A549 (cell line): ENCODE results near the gene NUP50. TPM values are rescaled to one million over a fixed set of nuclear protein-coding genes. Genes with fewer than 3 reads are reported as not detected.

Experiments used
- ATAC-seq, 2 experiments: fragments of 200-7000 bp in 1 of 2; fragments of >200 bp in 1 of 2; cut with Nextera tagmentation in 1 of 2; cut with Tn5 transposase in 1 of 2; 3 replicates each; pipeline versions ENCODE4 v1.8.0 to v1.9.1; 2018 to 2020; ENCODE audit warnings: mild to moderate bottlenecking in 1 of 2, moderate library complexity in 1 of 2
- CTCF ChIA-PET: fragments of 300-600 bp; sonication (Branson Sonifier 250); formaldehyde crosslinking; extraction: SDS; loops from one replicate; lab custom pipeline; 2021; ENCODE audit warnings: antibody characterized with exemption, inconsistent platforms; lab: Yijun Ruan, JAX
- POLR2A ChIA-PET: fragments of 350-600 bp; formaldehyde crosslinking; extraction: SDS; loops from one replicate; lab custom pipeline; 2021; ENCODE audit warnings: antibody characterized with exemption, inconsistent platforms; lab: Yijun Ruan, JAX
- DNase-seq, 2 experiments: peaks; one replicate each; pipeline versions ENCODE4 v3.0.0 to v3.0.0-alpha.2; 2011 to 2016; ENCODE audit warnings: low read depth in 1 of 2, low spot score in 1 of 2
- FAIRE-seq: peaks from 2 replicates; lab custom pipeline; 2011; peaks lifted over from hg19 to GRCh38; lab: Jason Lieb, UNC
- H3K27ac ChIP-seq, 2 experiments: fragments of >200 bp; sonication (Bioruptor Twin); formaldehyde crosslinking; 3 replicates each; pipeline ENCODE4 v1.5.1; 2016 to 2017
- H3K4me1 ChIP-seq: fragments of >200 bp; sonication (Bioruptor Twin); formaldehyde crosslinking; 3 replicates; pipeline ENCODE4 v1.6.1; 2016
- H3K4me2 ChIP-seq: fragments of >200 bp; sonication (Bioruptor Twin); formaldehyde crosslinking; 3 replicates; pipeline ENCODE4 v1.6.1; 2016
- H3K4me3 ChIP-seq: fragments of >200 bp; sonication (Bioruptor Twin); formaldehyde crosslinking; 3 replicates; pipeline ENCODE4 v1.5.1; 2016
- H3K9me3 ChIP-seq: fragments of >200 bp; sonication (Bioruptor Twin); formaldehyde crosslinking; 3 replicates; pipeline ENCODE4 v1.6.1; 2016
- CBX2 ChIP-seq: fragments of 200-600 bp; sonication (generic); IDR thresholded peaks from 2 replicates; pipeline ENCODE4 v1.6.1; 2016; ENCODE audit warnings: low read depth, mild to moderate bottlenecking, borderline replicate concordance
- CBX8 ChIP-seq: fragments of 200-600 bp; sonication (generic); IDR thresholded peaks from 2 replicates; pipeline ENCODE4 v1.6.1; 2016
- CEBPB ChIP-seq, 2 experiments: fragments of >200 bp in 1 of 2; sonication (Bioruptor Twin) in 1 of 2; formaldehyde crosslinking in 1 of 2; IDR thresholded peaks; 2 replicates each; pipeline ENCODE4 v1.6.1; 2012 to 2016
- CHD2 ChIP-seq: fragments of 150-350 bp; IDR thresholded peaks from 2 replicates; pipeline ENCODE4 v1.6.1; 2014; ENCODE audit warnings: low read length; ENCODE audit not compliant: partially characterized antibody
- CTCF ChIP-seq: fragments of >200 bp; sonication (Bioruptor Twin); formaldehyde crosslinking; IDR thresholded peaks from 3 replicates; pipeline ENCODE4 v1.5.1; 2016
- EHF ChIP-seq: fragments of 250-450 bp; sonication (Bioruptor Pico); IDR thresholded peaks from 2 replicates; pipeline ENCODE4 v1.5.0; 2020; ENCODE audit warnings: mild to moderate bottlenecking
- EP300 ChIP-seq, 2 experiments: fragments of >200 bp; sonication (Bioruptor Twin); formaldehyde crosslinking; IDR thresholded peaks; 2 replicates in 1 of 2; 3 replicates in 1 of 2; pipeline ENCODE4 v1.6.1; 2016 to 2017
- FOSL2 ChIP-seq, 2 experiments: fragments of 450-650 bp in 1 of 2; fragments of >200 bp in 1 of 2; sonication (Bioruptor Twin) in 1 of 2; formaldehyde crosslinking; IDR thresholded peaks; 2 replicates each; pipeline versions ENCODE4 v1.5.0 to v1.6.1; 2016 to 2020; ENCODE audit warnings: mild to moderate bottlenecking in 1 of 2, moderate library complexity in 1 of 2
- FOXS1 ChIP-seq: fragments of 250-450 bp; sonication (Bioruptor Pico); IDR thresholded peaks from 2 replicates; pipeline ENCODE4 v1.5.0; 2020; ENCODE audit warnings: mild to moderate bottlenecking, moderate library complexity
- HDAC2 ChIP-seq: fragments of 200-600 bp; sonication (generic); IDR thresholded peaks from 2 replicates; pipeline ENCODE4 v1.6.1; 2016
- HOXB13 ChIP-seq: fragments of 250-450 bp; sonication (Bioruptor Pico); IDR thresholded peaks from 2 replicates; pipeline ENCODE4 v1.5.0; 2020; ENCODE audit warnings: low read depth, mild to moderate bottlenecking, moderate library complexity
- HOXB5 ChIP-seq: fragments of 250-450 bp; sonication (Bioruptor Pico); IDR thresholded peaks from 2 replicates; pipeline ENCODE4 v1.5.0; 2020; ENCODE audit warnings: mild to moderate bottlenecking, moderate library complexity
- JUN ChIP-seq, 2 experiments: fragments of >200 bp; sonication (Bioruptor Twin); formaldehyde crosslinking; IDR thresholded peaks; 2 replicates in 1 of 2; 3 replicates in 1 of 2; pipeline ENCODE4 v1.6.1; 2016 to 2017
- KDM1A ChIP-seq: fragments of 200-600 bp; sonication (generic); IDR thresholded peaks from 2 replicates; pipeline ENCODE4 v1.6.1; 2016; ENCODE audit warnings: low read depth, mild to moderate bottlenecking
- MAFK ChIP-seq: fragments of 450-650 bp; IDR thresholded peaks from 2 replicates; pipeline ENCODE4 v1.6.1; 2014; ENCODE audit not compliant: partially characterized antibody
- MYC ChIP-seq: IDR thresholded peaks from 2 replicates; pipeline ENCODE4 v1.6.1; 2012; ENCODE audit warnings: mild to moderate bottlenecking, inconsistent platforms, low read length, improper control_type of control experiment, borderline replicate concordance
- NFE2L2 ChIP-seq: fragments of 150-350 bp; conservative IDR thresholded peaks from 2 replicates; pipeline ENCODE4 v1.6.1; 2014; ENCODE audit warnings: low read length
- NPAS2 ChIP-seq: fragments of 250-450 bp; sonication (Bioruptor Pico); IDR thresholded peaks from 2 replicates; pipeline ENCODE4 v1.8.0; 2022; ENCODE audit warnings: mild to moderate bottlenecking, moderate library complexity, borderline replicate concordance
- NR3C1 ChIP-seq: fragments of >200 bp; sonication (Bioruptor Twin); formaldehyde crosslinking; IDR thresholded peaks from 3 replicates; pipeline ENCODE4 v1.6.1; 2017
- RAD21 ChIP-seq, 2 experiments: fragments of >200 bp in 1 of 2; sonication (Bioruptor Twin) in 1 of 2; formaldehyde crosslinking in 1 of 2; IDR thresholded peaks in 1 of 2; conservative IDR thresholded peaks in 1 of 2; 2 replicates in 1 of 2; 3 replicates in 1 of 2; pipeline ENCODE4 v1.6.1; 2012 to 2018; ENCODE audit warnings: inconsistent platforms in 1 of 2
- RCOR1 ChIP-seq: fragments of 150-350 bp; IDR thresholded peaks from 2 replicates; pipeline ENCODE4 v1.6.1; 2014; ENCODE audit warnings: antibody characterized with exemption, low read length, low read depth
- RNF2 ChIP-seq: fragments of 200-600 bp; sonication (generic); IDR thresholded peaks from 2 replicates; pipeline ENCODE4 v1.6.1; 2016; ENCODE audit warnings: low read depth, mild to moderate bottlenecking, antibody characterized with exemption, moderate library complexity, borderline replicate concordance
- ZC3H11A ChIP-seq: fragments of 450-650 bp; IDR thresholded peaks from 2 replicates; pipeline ENCODE4 v1.6.1; 2014; ENCODE audit warnings: antibody characterized with exemption, mild to moderate bottlenecking
- ZNF302 ChIP-seq: fragments of 250-450 bp; sonication (Bioruptor Pico); IDR thresholded peaks from 2 replicates; pipeline ENCODE4 v1.9.0; 2021; ENCODE audit warnings: inconsistent platforms, mild to moderate bottlenecking, moderate library complexity
- WGBS: methylation state at CpG from one replicate; pipeline ENCODE4 v1.1.6; 2017; ENCODE audit errors: missing lambda C conversion rate; 5-methylcytosine and 5-hydroxymethylcytosine counted together
- polyA plus RNA-seq, 4 experiments: library from polyadenylated mRNA; depleted of rRNA in 3 of 4; stranded (reverse); fragments of >200 nt; fragmentation: RNase III in 1 of 4; extraction: RNeasy Plus Mini Kit Qiagen cat#74134 plus additional on column Dnase treatment in 1 of 4; gene quantifications; 2 replicates in 3 of 4; 3 replicates in 1 of 4; pipeline ENCODE4 v1.2.3, GENCODE V29; 2011 to 2017
- TF ChIP-seq, protein P1 (sequence below): fragments of 250-450 bp; sonication (Bioruptor Pico); IDR thresholded peaks from 2 replicates; pipeline ENCODE4 v1.5.0; 2021; ENCODE audit warnings: mild to moderate bottlenecking, moderate library complexity, borderline replicate concordance
- TF ChIP-seq, protein P2 (sequence below): fragments of 250-450 bp; sonication (Bioruptor Pico); IDR thresholded peaks from 2 replicates; pipeline ENCODE4 v1.5.0; 2020; ENCODE audit warnings: low read depth, mild to moderate bottlenecking, moderate library complexity
- TF ChIP-seq, protein P3 (sequence below): fragments of 450-650 bp; IDR thresholded peaks from 2 replicates; pipeline ENCODE4 v1.6.1; 2014; ENCODE audit warnings: antibody characterized with exemption
- TF ChIP-seq, protein P4 (sequence below): IDR thresholded peaks from 2 replicates; pipeline ENCODE4 v1.6.1; 2012

The NUP50 gene
- polyA plus RNA-seq, 2 of the 4 experiments (the other 2 are of a cell fraction), result 16.7 to 25.3 TPM

- ATAC-seq (no peak), FAIRE-seq (no peak), DNase-seq (no peak)
- 69% methylated on average over 8 of the region's 9 CpGs for WGBS
- peaks cover 13% of the 10 kb centered on the region for H3K4me1 ChIP-seq
- no peak overlapping the region for H3K27ac ChIP-seq
- ChIA-PET CTCF (interaction anchor here (1.7 kb wide), 1 partner anchor 10 kb away, joined by 4 read pairs; no protein-coding TSS in a partner anchor), POLR2A (no interaction called here)
- no peaks in the 10 kb centered on the region for H3K9me3 ChIP-seq
- no peak overlapping the region for H3K4me2 ChIP-seq
- TF ChIP-seq CTCF (no peak), CEBPB (IDR thresholded peaks at IDR 0.05) (no peak), ZNF302 (CRISPR knock-in tag) (no peak), KDM1A (no peak), MAFK (no peak), CBX2 (no peak), EP300 (IDR thresholded peaks at IDR 0.05) (no peak), FOSL2 (IDR thresholded peaks at IDR 0.05) (no peak), FOSL2 (CRISPR knock-in tag; IDR thresholded peaks at IDR 0.05) (no peak), NFE2L2 (no peak), RCOR1 (no peak), RAD21 (conservative IDR thresholded peaks at IDR 0.05 in 1 of 2, IDR thresholded peaks at IDR 0.05 in 1 of 2) (no peak), JUN (IDR thresholded peaks at IDR 0.05) (no peak)
- TF ChIP-seq, protein P1, sequence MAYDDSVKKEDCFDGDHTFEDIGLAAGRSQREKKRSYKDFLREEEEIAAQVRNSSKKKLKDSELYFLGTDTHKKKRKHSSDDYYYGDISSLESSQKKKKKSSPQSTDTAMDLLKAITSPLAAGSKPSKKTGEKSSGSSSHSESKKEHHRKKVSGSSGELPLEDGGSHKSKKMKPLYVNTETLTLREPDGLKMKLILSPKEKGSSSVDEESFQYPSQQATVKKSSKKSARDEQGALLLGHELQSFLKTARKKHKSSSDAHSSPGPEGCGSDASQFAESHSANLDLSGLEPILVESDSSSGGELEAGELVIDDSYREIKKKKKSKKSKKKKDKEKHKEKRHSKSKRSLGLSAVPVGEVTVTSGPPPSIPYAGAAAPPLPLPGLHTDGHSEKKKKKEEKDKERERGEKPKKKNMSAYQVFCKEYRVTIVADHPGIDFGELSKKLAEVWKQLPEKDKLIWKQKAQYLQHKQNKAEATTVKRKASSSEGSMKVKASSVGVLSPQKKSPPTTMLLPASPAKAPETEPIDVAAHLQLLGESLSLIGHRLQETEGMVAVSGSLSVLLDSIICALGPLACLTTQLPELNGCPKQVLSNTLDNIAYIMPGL (CRISPR knock-in tag), result no peak
- TF ChIP-seq, protein P2, sequence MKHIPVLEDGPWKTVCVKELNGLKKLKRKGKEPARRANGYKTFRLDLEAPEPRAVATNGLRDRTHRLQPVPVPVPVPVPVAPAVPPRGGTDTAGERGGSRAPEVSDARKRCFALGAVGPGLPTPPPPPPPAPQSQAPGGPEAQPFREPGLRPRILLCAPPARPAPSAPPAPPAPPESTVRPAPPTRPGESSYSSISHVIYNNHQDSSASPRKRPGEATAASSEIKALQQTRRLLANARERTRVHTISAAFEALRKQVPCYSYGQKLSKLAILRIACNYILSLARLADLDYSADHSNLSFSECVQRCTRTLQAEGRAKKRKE, result no peak
- TF ChIP-seq, all 56 proteins: peak for 0
- no peak overlapping the region for H3K4me3 ChIP-seq
These were observed 34.7 kb downstream of the NUP50 start for GRCh38 chr22:45198463-45198795.

DNA sequence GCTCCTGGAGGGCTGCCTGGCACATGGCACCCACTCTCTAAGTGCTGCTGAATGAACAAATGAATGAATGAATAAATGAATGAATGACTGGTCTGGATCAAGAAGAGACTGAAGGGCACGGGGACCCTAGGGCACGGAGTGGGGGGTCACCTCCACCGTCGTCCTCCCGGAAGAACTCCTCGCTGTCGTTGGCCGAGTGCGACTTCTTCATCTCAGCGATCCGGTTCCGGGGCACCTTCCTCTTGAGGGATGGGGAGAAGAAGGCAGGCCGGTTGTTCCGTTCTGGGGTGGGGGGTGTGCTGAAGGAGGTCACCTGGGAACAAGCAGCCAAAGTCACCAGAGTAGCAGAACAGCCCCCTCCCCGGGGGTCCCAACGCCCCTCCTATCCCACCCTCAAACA is 36.0 kb downstream of the NUP50 start:
- TF ChIP-seq NFE2L2, result no peak
- TF ChIP-seq MAFK, result no peak
- TF ChIP-seq CHD2, result no peak
- no peak for TF ChIP-seq EHF (CRISPR knock-in tag)
- no peak for TF ChIP-seq CEBPB (IDR thresholded peaks at IDR 0.05)
- TF ChIP-seq ZNF302 (CRISPR knock-in tag), result no peak
- no peak for TF ChIP-seq RNF2
- TF ChIP-seq MYC, result no peak
- H3K4me1 ChIP-seq, result peaks cover 13% of the 10 kb centered on the region
- DNase-seq (no peak), FAIRE-seq (no peak), ATAC-seq (no peak)
- ChIA-PET POLR2A (no interaction called here), CTCF (no interaction called here)
- WGBS, result 87% methylated on average over 16 of the region's 16 CpGs
- no peaks in the 10 kb centered on the region for H3K9me3 ChIP-seq
- no peak overlapping the region for H3K4me3 ChIP-seq
- no peak overlapping the region for H3K27ac ChIP-seq
- no peak overlapping the region for H3K4me2 ChIP-seq

DNA sequence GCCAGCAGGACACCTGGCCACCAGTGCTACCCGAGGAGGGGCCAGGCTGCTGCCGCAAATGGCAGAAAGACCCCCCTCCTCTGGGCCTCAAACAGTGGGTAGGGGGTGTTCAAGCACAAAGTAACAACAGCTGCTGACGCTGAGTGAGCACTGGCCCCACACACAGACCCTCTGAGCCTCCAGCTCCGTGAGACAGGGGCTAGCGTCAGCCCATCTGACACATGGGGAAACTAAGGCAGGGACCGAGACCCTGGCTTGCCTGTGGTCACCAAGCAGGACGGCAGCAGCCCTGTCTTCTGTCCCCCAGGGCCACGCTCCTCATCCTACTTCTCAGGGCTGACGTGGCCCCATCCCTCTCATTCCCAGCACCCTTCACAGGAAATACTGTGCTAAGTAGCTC is 36.5 kb downstream of the NUP50 start:
- DNase-seq (no peak), FAIRE-seq (no peak), ATAC-seq (no peak)
- H3K4me2 ChIP-seq, result no peak overlapping the region
- POLR2A ChIA-PET, result interaction anchor here (0.6 kb wide), 1 partner anchor 17 kb away, joined by 4 read pairs; no protein-coding TSS in a partner anchor
- H3K27ac ChIP-seq, result no peak overlapping the region
- H3K9me3 ChIP-seq, result no peaks in the 10 kb centered on the region
- 84% methylated on average over 7 of the region's 9 CpGs for WGBS
- CTCF ChIA-PET, result interaction anchor here (1.3 kb wide), 1 partner anchor 9 kb away, joined by 3 read pairs; no protein-coding TSS in a partner anchor
- H3K4me3 ChIP-seq, result no peak overlapping the region
- H3K4me1 ChIP-seq, result peaks cover 13% of the 10 kb centered on the region
- TF ChIP-seq ZC3H11A (no peak), HDAC2 (no peak), NR3C1 (no peak), NPAS2 (CRISPR knock-in tag) (no peak), HOXB13 (no peak), HOXB5 (CRISPR knock-in tag) (no peak), FOSL2 (IDR thresholded peaks at IDR 0.05) (no peak), FOSL2 (CRISPR knock-in tag; IDR thresholded peaks at IDR 0.05) (no peak), FOXS1 (CRISPR knock-in tag) (no peak), KDM1A (no peak), CBX8 (no peak), RAD21 (conservative IDR thresholded peaks at IDR 0.05 in 1 of 2, IDR thresholded peaks at IDR 0.05 in 1 of 2) (no peak)
- TF ChIP-seq, protein P3, sequence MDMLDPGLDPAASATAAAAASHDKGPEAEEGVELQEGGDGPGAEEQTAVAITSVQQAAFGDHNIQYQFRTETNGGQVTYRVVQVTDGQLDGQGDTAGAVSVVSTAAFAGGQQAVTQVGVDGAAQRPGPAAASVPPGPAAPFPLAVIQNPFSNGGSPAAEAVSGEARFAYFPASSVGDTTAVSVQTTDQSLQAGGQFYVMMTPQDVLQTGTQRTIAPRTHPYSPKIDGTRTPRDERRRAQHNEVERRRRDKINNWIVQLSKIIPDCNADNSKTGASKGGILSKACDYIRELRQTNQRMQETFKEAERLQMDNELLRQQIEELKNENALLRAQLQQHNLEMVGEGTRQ, result no peak
- TF ChIP-seq, protein P4, sequence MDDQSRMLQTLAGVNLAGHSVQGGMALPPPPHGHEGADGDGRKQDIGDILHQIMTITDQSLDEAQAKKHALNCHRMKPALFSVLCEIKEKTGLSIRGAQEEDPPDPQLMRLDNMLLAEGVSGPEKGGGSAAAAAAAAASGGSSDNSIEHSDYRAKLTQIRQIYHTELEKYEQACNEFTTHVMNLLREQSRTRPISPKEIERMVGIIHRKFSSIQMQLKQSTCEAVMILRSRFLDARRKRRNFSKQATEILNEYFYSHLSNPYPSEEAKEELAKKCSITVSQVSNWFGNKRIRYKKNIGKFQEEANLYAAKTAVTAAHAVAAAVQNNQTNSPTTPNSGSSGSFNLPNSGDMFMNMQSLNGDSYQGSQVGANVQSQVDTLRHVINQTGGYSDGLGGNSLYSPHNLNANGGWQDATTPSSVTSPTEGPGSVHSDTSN, result no peak
